GM10266 (cell line): ENCODE data around the gene ANKFN1.

Source experiments
- DNase-seq: peaks from one replicate; pipeline ENCODE4 v3.0.0; 2012; ENCODE audit errors: extremely low spot score
- CTCF ChIP-seq: IDR thresholded peaks from 2 replicates; pipeline ENCODE4 v1.5.1; 2012; ENCODE audit warnings: mild to moderate bottlenecking, low read depth; ENCODE audit not compliant: control insufficient read depth, insufficient read depth; ENCODE audit errors: missing control alignments

ANKFN1 gene

GRCh38 chr17:56510554-56511342, 357.5 kb downstream of the ANKFN1 start:
- no peak for TF ChIP-seq CTCF
- DNase-seq: no peak

GRCh38 chr17:56514264-56514663, 361.0 kb downstream of the ANKFN1 start:
- TF ChIP-seq CTCF: no peak
- DNase-seq: no peak

GRCh38 chr17:56514899-56515298, 361.6 kb downstream of the ANKFN1 start:
- no peak for DNase-seq
- no peak for TF ChIP-seq CTCF

- no peak for DNase-seq
- TF ChIP-seq CTCF: no peak
Measured at GRCh38 chr17:56521414-56522141, 368.3 kb downstream of the ANKFN1 start.

GRCh38 chr17:56523042-56523441, 369.8 kb downstream of the ANKFN1 start:
- TF ChIP-seq CTCF: no peak
- no peak for DNase-seq

- no peak for DNase-seq
- no peak for TF ChIP-seq CTCF
Measured at GRCh38 chr17:56528696-56529095, 375.4 kb downstream of the ANKFN1 start.

GRCh38 chr17:56532926-56533325, 379.7 kb downstream of the ANKFN1 start:
- DNase-seq: no peak
- no peak for TF ChIP-seq CTCF
